HEK293T (cell line): ENCODE data around the gene BRIP1.

Source experiments
- ELF4 ChIP-seq: fragments of 450-650 bp; IDR thresholded peaks from 2 replicates; pipeline ENCODE4 v1.6.1; 2017; ENCODE audit warnings: antibody characterized with exemption
- TARDBP ChIP-seq: fragments of 450-650 bp; IDR thresholded peaks from 2 replicates; pipeline ENCODE4 v1.6.1; 2016

- TF ChIP-seq TARDBP = no peak
- TF ChIP-seq ELF4 = no peak
Measured at GRCh38 chr17:61645920-61646319, 217.4 kb downstream of the BRIP1 start.
